HPDE6-E6E7 (cell line): ENCODE results near the gene GPR18.

Experiments used
- DNase-seq: peaks from one replicate; pipeline ENCODE4 v3.0.0; 2011; ENCODE audit warnings: missing footprints; ENCODE audit errors: extremely low spot score

The GPR18 gene, protein sequence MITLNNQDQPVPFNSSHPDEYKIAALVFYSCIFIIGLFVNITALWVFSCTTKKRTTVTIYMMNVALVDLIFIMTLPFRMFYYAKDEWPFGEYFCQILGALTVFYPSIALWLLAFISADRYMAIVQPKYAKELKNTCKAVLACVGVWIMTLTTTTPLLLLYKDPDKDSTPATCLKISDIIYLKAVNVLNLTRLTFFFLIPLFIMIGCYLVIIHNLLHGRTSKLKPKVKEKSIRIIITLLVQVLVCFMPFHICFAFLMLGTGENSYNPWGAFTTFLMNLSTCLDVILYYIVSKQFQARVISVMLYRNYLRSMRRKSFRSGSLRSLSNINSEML

DNA sequence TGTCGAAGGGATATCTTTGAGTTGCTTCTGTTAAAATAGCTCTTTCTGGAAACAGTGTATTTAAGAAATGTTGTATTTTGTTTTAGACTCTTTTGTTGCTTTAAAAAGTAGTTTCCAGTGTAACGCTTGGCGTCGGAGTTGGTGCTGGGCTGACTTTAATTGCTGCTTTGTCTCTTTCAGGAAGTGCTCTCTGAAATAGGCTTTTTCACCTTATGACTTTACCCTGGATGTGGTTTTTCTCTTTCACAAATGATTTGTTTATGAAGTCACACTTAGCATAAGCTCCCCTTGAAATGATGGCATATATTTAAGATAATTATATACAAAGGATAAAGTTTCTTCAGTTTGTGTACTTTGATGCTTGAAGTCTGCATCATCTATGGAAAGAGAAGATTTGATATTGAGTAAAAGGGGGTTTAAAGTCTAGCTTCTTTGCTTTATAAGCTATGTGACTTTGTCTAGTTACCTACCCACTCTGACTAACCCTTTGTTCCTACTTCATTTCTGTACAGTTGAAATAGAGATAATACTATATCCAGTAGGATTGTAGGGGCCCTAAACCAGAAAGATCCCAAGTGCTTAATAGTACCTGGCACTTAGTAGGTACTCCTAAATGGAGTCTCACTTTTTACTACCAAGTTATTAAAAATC lies at the start of gene GPR18:
GPR18 (minus strand) TSS at position 170 of the 651 bp plus-strand sequence. CDS start 2,507 bp downstream, outside the sequence.
- DNase-seq, result no peak

DNA sequence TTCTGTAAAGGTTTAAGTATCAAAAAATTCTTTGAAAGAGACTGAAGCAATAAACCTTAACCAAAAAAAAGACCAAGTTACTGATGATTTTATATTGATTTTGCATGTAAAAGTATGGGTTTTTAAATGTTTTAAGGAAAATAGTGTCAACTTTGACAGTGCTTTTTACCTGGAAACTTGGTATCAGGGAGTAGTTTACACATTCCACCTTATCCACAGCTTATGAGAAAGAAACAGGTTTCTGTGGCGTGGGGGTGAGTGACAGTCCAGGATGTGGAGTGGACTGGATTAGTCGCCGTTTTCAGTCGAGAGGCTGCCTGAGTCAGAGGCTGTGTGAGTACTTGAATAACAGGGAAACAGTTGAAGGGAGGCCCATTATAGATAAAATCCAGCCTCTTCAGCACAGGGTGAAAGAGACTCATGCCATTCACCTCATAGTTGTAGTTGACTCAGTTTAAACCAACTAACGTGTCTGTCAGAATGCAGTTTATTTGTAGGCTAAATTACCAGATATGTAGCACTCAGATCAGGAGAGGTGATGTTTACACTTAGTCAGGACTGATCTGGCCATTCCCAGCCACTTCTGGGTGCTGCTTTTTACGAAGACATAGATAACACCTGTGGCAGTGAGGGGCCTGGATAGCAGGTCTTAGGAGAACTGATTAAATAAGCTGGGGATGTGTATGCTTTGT lies 49.6 kb upstream of the GPR18 start:
- peak; percentile 48 for DNase-seq

DNA sequence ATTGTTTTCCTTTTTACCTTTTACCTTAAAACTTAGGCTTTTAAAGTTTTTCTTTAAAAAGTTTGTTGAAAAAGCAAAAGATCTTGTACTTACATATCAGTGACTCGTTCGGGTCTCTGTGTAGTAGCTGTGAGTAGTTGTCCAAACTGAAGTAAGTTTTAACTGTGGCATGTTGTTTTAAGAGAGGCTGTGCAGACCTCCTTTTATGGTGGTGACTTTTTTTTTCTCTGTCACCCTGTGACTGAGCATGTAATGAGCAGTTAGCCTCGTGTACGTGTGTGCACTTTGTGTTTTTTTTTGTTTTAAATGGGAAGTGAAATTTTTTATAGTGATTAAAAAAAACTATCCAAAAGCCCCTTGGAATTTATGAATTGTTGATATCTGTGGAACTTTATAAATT lies 49.1 kb upstream of the GPR18 start, which contains the start of gene GPR183:
GPR183 (minus strand) TSS at position 153 of the 400 bp plus-strand sequence. CDS start 11,254 bp downstream, outside the sequence.
- DNase-seq, result no peak

DNA sequence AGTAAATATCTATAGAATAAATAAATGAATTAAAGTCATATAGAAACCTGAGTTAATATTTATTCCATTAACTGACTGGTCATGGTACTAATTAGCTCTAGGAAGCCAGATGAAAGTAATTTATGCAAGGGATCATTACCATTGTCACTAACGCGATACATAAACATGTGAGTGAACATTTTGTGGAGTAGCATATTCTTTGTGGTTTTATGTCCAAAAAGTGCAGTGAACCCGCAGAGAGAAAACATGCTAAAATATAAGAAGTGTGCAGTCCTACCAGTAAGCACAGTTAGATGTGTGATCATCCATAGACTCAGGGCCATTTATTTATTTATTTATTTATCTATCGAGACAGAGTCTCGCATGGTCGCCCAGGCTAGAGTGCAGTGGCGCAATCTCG lies 47.4 kb upstream of the GPR18 start:
- DNase-seq, result no peak

DNA sequence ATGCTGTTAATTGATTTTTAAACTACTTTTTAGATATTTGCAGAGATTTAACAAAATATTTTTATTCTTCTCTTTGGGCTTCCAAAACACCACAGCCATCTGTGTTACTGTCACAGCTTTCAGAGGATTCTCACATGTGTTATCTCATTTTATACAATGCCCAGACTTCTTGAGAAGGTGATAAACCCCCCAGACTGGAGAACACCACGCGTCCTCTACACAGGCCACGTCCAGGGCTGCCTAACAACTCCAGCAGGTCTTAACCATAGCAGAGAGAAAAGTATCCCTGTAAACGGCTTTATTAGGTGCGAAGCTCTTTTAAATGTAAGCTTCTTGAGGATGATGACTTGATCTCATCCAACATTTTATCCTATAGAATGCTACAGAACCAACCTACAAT lies 47.0 kb upstream of the GPR18 start:
- no peak for DNase-seq

DNA sequence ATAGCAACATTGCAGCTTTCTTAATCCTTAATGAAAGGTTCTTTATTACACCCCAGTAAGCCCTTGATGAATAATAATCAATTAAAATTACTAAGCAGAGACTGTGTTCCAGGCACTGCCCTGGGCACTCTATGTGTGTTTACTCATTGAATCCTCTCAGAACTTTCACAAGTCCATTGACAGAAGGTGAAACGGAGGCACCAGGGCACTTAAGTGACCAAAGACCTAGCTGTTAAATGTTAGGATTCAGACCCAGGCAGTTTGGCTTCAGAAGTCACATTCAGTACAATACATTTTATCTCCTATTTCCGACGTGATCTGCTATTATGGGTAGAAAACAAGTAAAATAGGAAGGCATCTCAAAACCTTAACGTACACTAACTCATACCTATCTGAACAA lies 46.4 kb upstream of the GPR18 start:
- no peak for DNase-seq

DNA sequence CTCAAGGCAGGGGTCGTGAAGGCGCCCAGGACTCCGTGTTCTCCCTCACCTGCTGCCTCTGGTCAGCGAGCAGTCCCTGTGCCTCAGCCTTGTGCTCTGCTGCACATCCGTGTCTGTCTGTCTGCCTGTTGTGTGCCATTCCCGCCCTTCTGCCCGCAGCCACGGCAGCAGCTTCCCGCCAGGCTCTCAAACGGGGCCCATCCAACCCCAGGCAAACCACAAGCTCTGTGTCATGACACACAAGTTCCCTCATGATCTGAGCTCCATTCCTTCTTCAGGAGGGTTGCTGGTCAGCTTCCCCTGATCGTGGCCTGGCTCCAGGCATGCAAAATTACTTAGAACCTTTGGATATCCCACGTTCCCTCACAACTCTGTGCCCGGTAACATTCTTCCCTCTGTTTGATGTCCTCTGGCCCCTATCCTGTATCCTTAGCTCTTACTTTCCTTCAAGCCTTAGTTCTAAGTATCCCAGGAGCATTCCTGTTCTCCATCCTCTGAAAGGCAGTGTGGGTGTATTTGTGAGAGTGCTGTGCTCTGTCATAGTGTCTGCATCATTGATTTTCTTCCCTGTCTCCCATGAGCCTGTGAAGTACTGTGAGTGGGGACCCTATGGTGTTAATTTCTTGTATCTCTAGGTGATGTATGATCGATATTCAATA lies 45.8 kb upstream of the GPR18 start:
- no peak for DNase-seq

DNA sequence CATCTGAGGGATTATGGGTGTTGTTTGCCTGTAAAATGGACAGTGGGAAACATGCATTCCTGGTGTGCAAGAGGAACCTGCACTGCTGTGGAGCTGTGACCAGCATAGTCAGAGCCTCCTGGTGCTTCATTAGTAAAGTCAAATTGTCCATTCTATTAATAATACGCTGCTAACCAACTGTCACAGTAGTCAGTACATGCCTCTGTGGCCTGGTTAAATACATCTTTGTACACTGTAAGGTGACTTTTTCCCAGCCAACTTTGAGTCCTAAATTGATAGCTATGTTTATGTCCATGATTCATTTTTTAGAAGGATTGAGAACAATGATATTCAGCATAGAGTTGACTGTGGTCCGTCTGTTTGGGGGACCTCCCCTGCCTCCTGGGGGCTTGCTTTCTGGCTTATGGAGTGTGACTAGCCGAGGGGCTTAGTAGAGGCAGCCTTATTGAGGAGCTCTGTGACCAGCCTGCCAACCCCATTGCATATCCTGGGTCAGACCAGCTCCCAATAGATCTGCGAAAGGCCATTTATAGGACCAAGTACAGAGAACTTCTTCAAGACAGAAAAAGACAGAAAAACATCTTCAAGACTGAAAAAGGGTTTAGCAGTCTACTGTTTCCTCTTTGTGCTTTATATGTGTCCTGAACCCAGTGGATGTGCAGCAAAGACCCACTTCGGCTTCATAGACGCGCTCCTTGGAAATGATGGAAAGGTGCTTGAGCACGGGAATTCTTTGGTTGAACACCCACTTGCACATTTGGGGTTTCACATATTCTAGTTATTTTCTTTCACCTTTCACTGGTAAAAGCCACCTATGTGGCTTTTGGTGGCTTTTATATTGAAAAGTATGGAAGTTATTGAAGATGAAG lies 44.7 kb upstream of the GPR18 start:
- DNase-seq, result no peak

DNA sequence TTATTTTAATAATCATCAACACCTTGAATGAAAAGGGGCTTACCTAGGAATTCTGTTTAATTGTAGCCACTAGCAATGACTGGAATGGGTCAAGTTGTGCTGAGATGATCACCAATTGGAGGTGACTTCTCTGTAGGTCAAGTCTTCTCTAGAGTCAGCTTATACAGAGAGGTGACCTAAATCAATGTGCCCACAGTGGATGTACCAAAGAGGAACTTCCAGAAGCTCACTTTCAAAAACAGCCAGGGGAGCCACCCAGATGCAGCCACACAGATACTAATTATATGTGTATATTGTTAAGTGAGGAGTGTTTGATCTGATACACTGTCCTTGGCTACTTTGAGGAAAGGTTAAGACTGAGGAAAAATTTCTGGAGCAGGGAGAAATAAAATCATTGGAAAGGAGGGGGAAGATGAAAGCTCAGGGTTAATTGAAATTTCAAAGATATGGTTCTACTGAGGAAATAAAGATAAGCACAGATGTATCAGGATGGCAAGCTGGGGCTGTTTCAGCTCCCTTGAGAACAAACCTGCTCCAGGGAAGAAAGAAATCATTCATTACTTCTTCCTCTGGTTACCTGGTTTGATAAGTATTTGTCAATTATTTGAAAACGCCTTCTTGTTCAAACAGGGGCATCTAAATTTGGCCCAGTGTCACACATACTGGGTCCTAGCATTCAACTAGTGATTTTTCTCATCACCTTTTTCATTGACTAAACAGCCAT lies 43.9 kb upstream of the GPR18 start:
- DNase-seq, result no peak

DNA sequence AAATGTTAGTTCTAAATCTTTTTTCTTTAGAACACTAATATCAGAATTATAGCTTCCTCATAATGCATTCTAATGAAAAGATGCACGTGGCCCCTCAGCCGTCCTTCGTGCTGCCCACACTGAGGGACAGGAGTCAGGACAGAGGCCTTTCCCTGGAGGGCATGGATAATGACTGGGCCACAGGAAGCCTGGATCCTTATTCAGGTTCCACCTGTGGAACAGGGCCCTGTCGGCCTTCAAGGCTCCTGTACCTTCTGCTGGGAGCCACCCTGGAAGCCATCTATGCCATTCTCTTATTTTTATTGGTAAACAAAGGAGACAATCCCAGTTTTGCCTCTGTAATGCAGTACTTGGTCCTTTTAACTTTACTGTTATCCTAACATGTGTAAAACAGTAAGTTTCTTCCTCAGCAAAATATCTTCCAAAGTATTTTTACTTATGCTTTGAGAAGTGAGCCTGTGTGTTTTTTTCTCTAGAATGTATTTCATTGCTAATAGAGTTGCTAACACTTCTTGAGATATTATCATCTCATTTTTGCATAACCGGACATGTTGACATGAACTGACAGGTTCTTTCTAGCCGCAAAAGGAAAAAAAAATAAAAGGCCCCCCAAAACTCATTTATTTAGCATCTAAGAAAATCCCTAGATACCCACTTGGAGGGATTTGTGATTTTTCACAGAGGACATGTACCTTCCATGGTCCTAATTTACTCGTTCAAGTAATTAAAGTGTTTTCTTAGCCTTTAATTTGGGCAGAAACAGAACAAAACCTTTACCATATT lies 43.1 kb upstream of the GPR18 start:
- DNase-seq, result no peak

DNA sequence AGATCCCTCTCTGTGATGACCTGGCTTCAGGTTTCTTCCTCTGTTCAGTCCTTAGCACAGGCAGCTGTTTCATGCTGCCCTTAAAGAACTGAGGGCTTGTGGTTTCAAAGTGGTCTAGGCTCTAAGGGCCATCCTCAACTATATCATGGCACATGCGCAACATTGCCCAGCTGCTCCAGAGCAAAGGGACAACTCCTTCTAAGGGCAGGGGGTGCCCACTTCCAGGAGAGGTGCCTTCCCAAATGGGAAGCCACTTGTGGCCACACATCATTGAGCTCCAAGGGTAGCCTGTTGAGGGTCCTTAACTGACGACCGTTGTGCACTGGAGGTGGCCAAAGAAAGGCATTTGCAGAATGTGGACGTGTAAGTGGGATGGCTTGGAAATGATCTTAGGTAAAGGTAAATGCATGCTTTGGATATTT lies 41.8 kb upstream of the GPR18 start:
- no peak for DNase-seq

DNA sequence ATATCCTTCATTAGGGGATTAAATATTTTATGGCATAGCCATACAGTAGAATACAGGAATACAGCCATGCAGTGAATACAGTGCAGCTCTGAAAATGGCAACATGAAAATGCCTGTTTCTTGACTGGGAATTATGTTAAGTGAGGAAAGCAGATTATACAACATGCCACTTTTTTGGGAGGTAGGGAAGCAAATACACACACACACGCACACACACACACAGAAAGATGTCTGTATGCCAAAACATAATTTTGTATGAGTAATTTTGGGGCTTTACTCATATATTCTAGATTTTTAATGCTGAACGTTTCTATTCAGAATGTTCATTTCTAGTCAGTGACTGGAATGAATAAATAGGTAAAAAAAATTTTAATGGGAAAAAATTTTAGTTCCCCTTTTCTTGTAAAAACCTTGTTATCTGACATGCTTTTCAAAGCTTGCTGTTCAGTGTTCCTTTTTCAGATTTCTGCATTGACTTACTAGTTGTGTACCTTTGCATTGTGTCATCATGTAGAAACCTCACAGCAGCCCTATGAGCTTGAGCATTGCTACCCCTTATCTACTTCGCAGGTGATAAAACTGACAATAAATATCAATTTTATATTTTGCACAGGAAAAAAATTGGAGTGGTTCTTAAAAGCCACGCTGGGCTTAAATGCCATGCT lies 41.2 kb upstream of the GPR18 start:
- no peak for DNase-seq

DNA sequence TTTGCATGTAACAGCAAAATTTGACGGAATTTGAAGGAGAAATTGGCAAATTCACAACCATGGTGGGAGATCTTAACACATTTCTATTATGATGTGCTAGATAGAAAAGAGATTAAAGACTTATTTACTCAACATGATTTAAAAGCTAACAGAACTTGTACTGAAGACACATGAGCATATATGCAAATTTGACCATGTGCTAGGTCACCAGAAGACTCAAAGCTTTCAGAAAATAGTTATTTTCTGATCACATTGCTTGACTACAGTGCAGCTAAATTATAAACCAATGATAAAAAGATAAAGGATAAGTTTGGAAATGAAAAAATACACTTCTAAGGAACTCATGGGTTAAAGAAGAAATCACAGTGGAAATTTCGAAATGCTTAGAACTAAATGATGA lies 39.9 kb upstream of the GPR18 start:
- no peak for DNase-seq

DNA sequence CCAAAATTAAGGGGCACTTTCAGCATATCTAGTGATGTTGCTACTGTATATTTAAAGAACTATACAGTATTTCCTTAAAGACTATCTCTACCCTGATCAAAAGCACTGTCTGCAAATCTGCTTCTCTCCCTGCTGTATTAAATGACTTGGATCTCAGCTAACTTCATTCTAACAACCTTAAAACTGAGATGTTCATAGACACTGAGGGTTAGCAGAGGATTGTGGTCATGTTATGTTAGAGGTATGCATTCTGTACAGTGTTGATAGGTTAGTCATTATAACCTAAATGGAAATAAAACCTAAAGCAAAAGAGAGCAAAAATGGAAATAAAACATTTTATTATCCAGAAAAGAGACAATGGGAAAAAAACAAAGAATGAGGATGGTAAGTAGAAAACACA lies 39.2 kb upstream of the GPR18 start:
- DNase-seq, result no peak

DNA sequence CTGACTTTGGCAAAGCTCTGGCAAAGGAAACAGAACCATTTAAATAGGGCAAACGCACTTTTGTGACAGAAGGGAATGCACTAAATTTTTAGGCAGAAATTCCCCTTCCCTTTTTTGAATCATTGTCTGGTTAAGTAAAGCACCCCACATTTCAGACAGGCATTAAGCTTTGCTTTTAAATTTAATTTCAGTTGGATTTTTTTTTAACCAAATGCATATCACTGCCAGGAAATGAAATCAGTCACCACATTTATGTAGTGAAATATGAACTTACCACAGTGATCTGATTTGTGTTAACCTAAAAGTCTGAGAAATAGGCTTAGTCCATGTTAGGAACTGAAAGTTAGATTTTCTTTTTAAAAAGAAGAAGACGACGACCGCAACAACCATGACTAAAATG lies 38.2 kb upstream of the GPR18 start:
- no peak for DNase-seq

DNA sequence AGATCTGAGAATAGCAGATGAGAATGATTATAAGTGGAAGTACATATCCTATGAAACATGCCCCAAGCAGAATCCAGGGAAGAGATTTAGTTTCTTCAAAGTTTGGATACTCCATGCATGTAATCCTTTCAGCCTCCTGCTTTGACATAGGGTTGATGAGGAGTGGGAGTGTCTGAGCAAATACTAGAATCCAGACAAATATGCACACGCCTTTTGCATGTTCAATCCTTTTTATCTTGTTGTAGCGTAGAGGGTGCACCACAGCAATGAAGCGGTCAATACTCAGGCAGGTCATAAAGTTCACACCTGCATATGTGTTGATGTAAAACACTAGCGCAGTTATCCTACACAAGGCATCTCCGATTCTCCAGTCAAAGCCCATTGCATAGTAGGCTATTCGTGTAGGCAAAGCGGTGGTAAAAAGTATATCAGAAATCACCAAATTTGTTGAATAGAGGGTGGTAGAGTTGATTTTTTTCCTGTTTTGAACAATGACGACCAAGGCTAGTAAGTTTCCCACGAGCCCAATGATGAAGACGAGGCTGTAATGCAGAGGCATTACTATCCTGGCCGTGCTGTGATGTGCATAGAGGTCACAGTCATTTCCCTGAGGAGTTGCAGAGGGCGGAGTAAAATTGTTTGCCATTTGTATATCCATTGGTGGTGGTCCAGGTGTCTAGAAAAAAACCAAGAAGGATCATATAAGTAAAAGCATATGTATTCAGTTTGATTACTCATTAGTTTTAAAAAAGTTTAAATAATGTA lies 37.5 kb upstream of the GPR18 start:
- no peak for DNase-seq

DNA sequence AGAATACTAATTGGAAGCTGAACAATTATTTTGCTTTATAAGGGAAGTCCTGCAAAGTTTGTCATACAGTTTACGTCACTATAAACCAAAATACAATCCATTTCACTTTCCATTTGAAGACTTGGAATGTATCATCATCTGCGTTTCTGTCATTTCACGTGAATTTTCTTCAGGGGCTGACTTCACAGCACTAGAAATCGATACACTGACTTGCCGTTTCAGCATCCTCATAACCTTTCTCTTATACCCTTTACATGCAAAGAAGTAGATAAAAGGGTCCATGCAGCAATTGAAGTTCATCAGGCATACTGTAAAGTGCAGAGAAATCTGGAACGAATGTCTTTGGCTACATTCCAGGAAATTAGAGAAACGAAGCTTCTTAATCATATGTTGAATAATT lies 36.8 kb upstream of the GPR18 start:
- DNase-seq, result no peak

DNA sequence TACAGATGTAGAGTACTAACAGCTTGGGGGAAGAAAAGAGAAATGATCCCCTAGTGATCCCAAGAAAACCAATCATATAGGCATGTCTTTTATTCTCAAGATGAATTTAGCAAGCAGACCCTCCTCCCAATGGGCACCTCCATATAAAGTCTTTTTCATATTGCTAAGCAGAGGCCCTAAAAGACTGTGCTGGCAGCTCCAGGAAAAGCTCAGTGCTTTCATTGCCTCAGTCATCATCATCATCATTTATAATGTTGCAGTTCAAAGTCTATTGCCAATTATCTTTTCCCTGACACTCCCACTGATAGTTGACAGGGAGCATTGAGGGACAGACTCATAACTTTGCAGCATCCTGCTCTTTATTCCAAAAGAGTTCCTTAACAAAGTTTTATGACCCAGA lies 36.0 kb upstream of the GPR18 start:
- DNase-seq, result no peak

DNA sequence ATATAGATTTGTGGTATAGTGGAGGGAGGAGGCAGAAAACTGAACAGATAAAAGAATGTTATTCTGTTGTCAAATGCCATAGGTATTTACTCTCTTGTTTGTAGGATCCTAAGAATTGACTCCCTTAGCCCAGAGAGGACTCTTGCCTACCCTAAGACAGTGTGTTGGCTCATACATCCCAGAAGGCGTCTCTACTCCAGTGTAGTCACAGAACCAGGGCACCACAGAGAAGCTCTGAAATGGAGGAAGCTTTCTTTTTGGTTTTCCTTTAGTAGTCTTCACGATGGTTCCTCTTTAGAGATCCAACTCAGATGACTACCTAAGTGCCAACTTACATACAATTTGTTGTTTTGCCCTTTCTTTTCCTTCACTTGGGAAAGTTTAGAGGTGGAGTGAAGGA lies 35.0 kb upstream of the GPR18 start:
- DNase-seq, result no peak
